Chondrocyte (in vitro differentiated cells): Measurements from ENCODE around the gene SPAG6. TPM values are rescaled to one million over a fixed set of nuclear protein-coding genes. Genes with fewer than 3 reads are reported as not detected.

Experiments
- DNase-seq: peaks from one replicate; pipeline ENCODE4 v3.0.0; 2021; ENCODE audit warnings: mixed read lengths, low spot score
- H3K27ac Mint-ChIP-seq: one replicate; pipeline ENCODE4 v1.8.0; 2021; ENCODE audit warnings: mild to moderate bottlenecking, moderate library complexity, mixed read lengths; ENCODE audit not compliant: unreplicated experiment
- H3K27me3 Mint-ChIP-seq: 2 replicates; pipeline ENCODE4 v1.8.0; 2021; ENCODE audit warnings: low read depth, mixed read lengths
- H3K36me3 Mint-ChIP-seq: 2 replicates; pipeline ENCODE4 v1.8.0; 2021; ENCODE audit warnings: low read depth, mixed read lengths
- H3K4me1 Mint-ChIP-seq: 2 replicates; pipeline ENCODE4 v1.8.0; 2021; ENCODE audit warnings: low read depth, mild to moderate bottlenecking, mixed read lengths
- H3K4me3 Mint-ChIP-seq: one replicate; pipeline ENCODE4 v1.8.0; 2021; ENCODE audit warnings: mild to moderate bottlenecking, moderate library complexity, mixed read lengths; ENCODE audit not compliant: unreplicated experiment
- H3K9me3 Mint-ChIP-seq: 2 replicates; pipeline ENCODE4 v1.8.0; 2021; ENCODE audit warnings: low read depth, mixed read lengths
- CTCF ChIP-seq: fragments of 200-600 bp; sonication (generic); IDR thresholded peaks from 2 replicates; pipeline ENCODE4 v1.5.0; 2021; ENCODE audit warnings: antibody characterized with exemption, mild to moderate bottlenecking, moderate library complexity
- total RNA-seq: library from RNA; stranded (reverse); gene quantifications from 3 replicates; pipeline ENCODE4 v1.2.1, GENCODE V29; 2021

The SPAG6 gene
- total RNA-seq, 1 donor from 2014 or later = not detected

- Mint-ChIP-seq H3K4me3 (no peak overlapping the region), H3K27me3 (peaks cover 6% of the 10 kb centered on the region)
Observed at GRCh38 chr10:22323538-22324305, 21.6 kb upstream of the SPAG6 start.

GRCh38 chr10:22324413-22324812, 20.9 kb upstream of the SPAG6 start:
- Mint-ChIP-seq H3K27ac (no peak overlapping the region), H3K4me3 (peak overlapping the region; percentile 79), H3K9me3 (no peaks in the 10 kb centered on the region), H3K27me3 (peaks cover 6% of the 10 kb centered on the region), H3K4me1 (peaks cover 49% of the 10 kb centered on the region), H3K36me3 (peaks cover 7% of the 10 kb centered on the region)
- no peak for TF ChIP-seq CTCF
- no peak for DNase-seq

More at GRCh38 chr10:22323538-22324305, 21.6 kb upstream of the SPAG6 start:
- no peak for DNase-seq
- Mint-ChIP-seq H3K9me3 (no peaks in the 10 kb centered on the region), H3K36me3 (peaks cover 3% of the 10 kb centered on the region), H3K4me1 (peaks cover 53% of the 10 kb centered on the region), H3K27ac (no peak overlapping the region)
- no peak for TF ChIP-seq CTCF

GRCh38 chr10:22324893-22325271, 20.4 kb upstream of the SPAG6 start:
- Mint-ChIP-seq H3K36me3 (peaks cover 11% of the 10 kb centered on the region), H3K27me3 (peaks cover 6% of the 10 kb centered on the region), H3K4me1 (peaks cover 44% of the 10 kb centered on the region), H3K9me3 (no peaks in the 10 kb centered on the region), H3K27ac (peak overlapping the region; percentile 86), H3K4me3 (peak overlapping the region; percentile 79)
- TF ChIP-seq CTCF = no peak
- DNase-seq = no peak

GRCh38 chr10:22325272-22326144, 19.8 kb upstream of the SPAG6 start:
- Mint-ChIP-seq H3K4me1 (peaks cover 41% of the 10 kb centered on the region), H3K36me3 (peaks cover 11% of the 10 kb centered on the region), H3K9me3 (no peaks in the 10 kb centered on the region), H3K27ac (peak overlapping the region; percentile 86), H3K27me3 (peaks cover 6% of the 10 kb centered on the region), H3K4me3 (peak overlapping the region; percentile 79)
- DNase-seq = no peak
- peak; percentile 51 for TF ChIP-seq CTCF

GRCh38 chr10:22326145-22326702, 19.1 kb upstream of the SPAG6 start:
- Mint-ChIP-seq H3K9me3 (no peaks in the 10 kb centered on the region), H3K27ac (peak overlapping the region; percentile 85), H3K36me3 (peaks cover 11% of the 10 kb centered on the region), H3K4me3 (peak overlapping the region; percentile 79), H3K27me3 (peaks cover 6% of the 10 kb centered on the region), H3K4me1 (peaks cover 41% of the 10 kb centered on the region)
- peak; percentile 6 for TF ChIP-seq CTCF
- DNase-seq = no peak
